Stimulated activated CD4-positive, alpha-beta T cell treated with anti-CD3 and anti-CD28 coated beads, Interleukin-12 subunit alpha, Interleukin-12 subunit beta, amount 100 ng/mL, for 24 hours (primary cell): Measurements from ENCODE around the gene PKN1.
"Not testable (repeated sequence)": the region's sequence is repeated elsewhere in the genome, so short reads cannot be mapped to it uniquely, and the experiment has no call there.

ENCODE experiments used
- DNase-seq, 2 experiments: peaks; one replicate each; pipeline ENCODE4 v3.0.0-alpha.2; 2020; ENCODE audit warnings: low read depth in 2 of 2

Gene PKN1

GRCh38 chr19:14482172-14482941, 49.3 kb downstream of the PKN1 start:
- no peak for DNase-seq

- DNase-seq, result no peak
Measured at GRCh38 chr19:14487370-14488125, 54.4 kb downstream of the PKN1 start.

GRCh38 chr19:14492756-14493337, 59.7 kb downstream of the PKN1 start:
- DNase-seq, result no peak

GRCh38 chr19:14494411-14494810, 61.3 kb downstream of the PKN1 start:
- no peak for DNase-seq

- DNase-seq, result no peak
Measured at GRCh38 chr19:14494910-14495671, 62.0 kb downstream of the PKN1 start.

- no peak for DNase-seq
Measured at GRCh38 chr19:14495672-14496028, 62.5 kb downstream of the PKN1 start.

- DNase-seq, result peak; percentile 65 to 76
Measured at GRCh38 chr19:14496029-14496833, 63.1 kb downstream of the PKN1 start, which contains the start of gene GIPC1. Gene GIPC1 (minus strand): TSS chr19:14496127. CDS start chr19:14482976, 13,151 bp downstream.

GRCh38 chr19:14496834-14497227, 63.7 kb downstream of the PKN1 start:
- DNase-seq, result no peak

- DNase-seq, result no peak
Measured at GRCh38 chr19:14497228-14497921, 64.3 kb downstream of the PKN1 start.

- DNase-seq, result no peak
Measured at GRCh38 chr19:14502334-14503092, 69.4 kb downstream of the PKN1 start.

- no peak for DNase-seq
Measured at GRCh38 chr19:14503285-14503684, 70.2 kb downstream of the PKN1 start.

- not testable (repeated sequence) for DNase-seq
Measured at GRCh38 chr19:14504575-14504974, 71.5 kb downstream of the PKN1 start.

GRCh38 chr19:14505488-14506239, 72.6 kb downstream of the PKN1 start:
- DNase-seq, result peak in 1 of 2 experiments; percentile 69

GRCh38 chr19:14507704-14508542, 74.8 kb downstream of the PKN1 start:
- DNase-seq, result no peak

GRCh38 chr19:14510311-14511228, 77.5 kb downstream of the PKN1 start:
- no peak for DNase-seq

GRCh38 chr19:14511229-14511593, 78.1 kb downstream of the PKN1 start:
- no peak for DNase-seq

GRCh38 chr19:14512406-14512961, 79.4 kb downstream of the PKN1 start:
- no peak for DNase-seq
